GM19351 (cell line): ENCODE results near the gene TOX4.

ENCODE experiments used
- ATAC-seq: cut with Tn5 transposase; IDR thresholded peaks from one replicate; pipeline ENCODE4 v1.9.1; 2021; ENCODE audit warnings: mild to moderate bottlenecking, moderate library complexity; ENCODE audit not compliant: unreplicated experiment

Gene TOX4

GRCh38 chr14:21501568-21501967, 24.6 kb downstream of the TOX4 start:
- no peak for ATAC-seq

GRCh38 chr14:21503376-21503775, 26.4 kb downstream of the TOX4 start:
- ATAC-seq = no peak

GRCh38 chr14:21505012-21505553, 28.1 kb downstream of the TOX4 start:
- peak; percentile 89 for ATAC-seq

GRCh38 chr14:21506557-21506956, 29.6 kb downstream of the TOX4 start:
- no peak for ATAC-seq

- no peak for ATAC-seq
Measured at GRCh38 chr14:21509432-21510143, 32.6 kb downstream of the TOX4 start.

- ATAC-seq = peak; percentile 99
Measured at GRCh38 chr14:21510735-21511657, 34.0 kb downstream of the TOX4 start, which contains the start of gene METTL3. Gene METTL3 (minus strand): TSS chr14:21511340. CDS start chr14:21511223, 117 bp downstream.

- no peak for ATAC-seq
Measured at GRCh38 chr14:21514341-21514740, 37.3 kb downstream of the TOX4 start.

- no peak for ATAC-seq
Measured at GRCh38 chr14:21518725-21519124, 41.7 kb downstream of the TOX4 start.

GRCh38 chr14:21520767-21521166, 43.8 kb downstream of the TOX4 start:
- ATAC-seq = no peak

- ATAC-seq = no peak
Measured at GRCh38 chr14:21521501-21521900, 44.5 kb downstream of the TOX4 start.

GRCh38 chr14:21523203-21523602, 46.2 kb downstream of the TOX4 start:
- no peak for ATAC-seq

- no peak for ATAC-seq
Measured at GRCh38 chr14:21524575-21525490, 47.8 kb downstream of the TOX4 start.

GRCh38 chr14:21525571-21525961, 48.6 kb downstream of the TOX4 start:
- no peak for ATAC-seq

- ATAC-seq = peak; percentile 54
Measured at GRCh38 chr14:21525962-21526671, 49.1 kb downstream of the TOX4 start, which contains the start of gene SALL2. Gene SALL2 (minus strand): TSS chr14:21526346. CDS start chr14:21526127, 219 bp downstream.

- ATAC-seq = no peak
Measured at GRCh38 chr14:21526672-21527317, 49.8 kb downstream of the TOX4 start.

- ATAC-seq = no peak
Measured at GRCh38 chr14:21527318-21527679, 50.3 kb downstream of the TOX4 start.

GRCh38 chr14:21528381-21529348, 51.7 kb downstream of the TOX4 start:
- ATAC-seq = no peak

GRCh38 chr14:21529515-21529914, 52.5 kb downstream of the TOX4 start:
- ATAC-seq = no peak
